Fibroblast of lung (primary cell): Measurements from ENCODE around the gene NKRF. TPM values are rescaled to one million over a fixed set of nuclear protein-coding genes. Genes with fewer than 3 reads are reported as not detected.

Experiments
- DNase-seq, 2 donors: peaks; one replicate each; pipeline versions ENCODE4 v3.0.0 to v3.0.0-alpha.2; 2010; ENCODE audit warnings: low read depth in 2 of 2
- H2AFZ ChIP-seq: 2 replicates; pipeline ENCODE4 v1.5.1; 2012; ENCODE audit warnings: low read length, control low read depth, inconsistent platforms
- H3K27ac ChIP-seq: 2 replicates; pipeline ENCODE4 v1.5.1; 2011; ENCODE audit warnings: low read length, control low read depth; ENCODE audit not compliant: insufficient read depth
- H3K27me3 ChIP-seq: 2 replicates; pipeline ENCODE4 v1.5.1; 2011; ENCODE audit warnings: mild to moderate bottlenecking, low read length; ENCODE audit not compliant: control insufficient read depth, insufficient read depth
- H3K36me3 ChIP-seq: 2 replicates; pipeline ENCODE4 v1.5.1; 2011; ENCODE audit warnings: low read length; ENCODE audit not compliant: control insufficient read depth, insufficient read depth
- H3K4me1 ChIP-seq: 2 replicates; pipeline ENCODE4 v1.5.1; 2011; ENCODE audit warnings: low read length; ENCODE audit not compliant: control insufficient read depth, insufficient read depth; ENCODE audit errors: extremely low read depth
- H3K4me2 ChIP-seq: 2 replicates; pipeline ENCODE4 v1.5.1; 2011; ENCODE audit warnings: low read length, control low read depth; ENCODE audit not compliant: insufficient read depth; ENCODE audit errors: extremely low read depth
- H3K4me3 ChIP-seq, 4 experiments: fragments of 200-600 bp in 1 of 4; sonication (generic) in 1 of 4; replicated peaks in 1 of 4; 2 replicates each; pipeline ENCODE4 v1.5.1; 2011 to 2016; ENCODE audit warnings: low read length in 4 of 4, low read depth in 3 of 4, mild to moderate bottlenecking in 3 of 4, control low read depth in 2 of 4, inconsistent platforms in 1 of 4, mixed read lengths in 1 of 4; ENCODE audit not compliant: insufficient read depth in 1 of 4; ENCODE audit errors: control extremely low read depth in 1 of 4
- H3K79me2 ChIP-seq: 2 replicates; pipeline ENCODE4 v1.5.1; 2012; ENCODE audit warnings: mild to moderate bottlenecking, low read length, inconsistent platforms; ENCODE audit not compliant: control insufficient read depth, insufficient read depth
- H3K9ac ChIP-seq: 2 replicates; pipeline ENCODE4 v1.5.1; 2011; ENCODE audit warnings: mild to moderate bottlenecking, low read length, control low read depth; ENCODE audit not compliant: insufficient read depth
- H3K9me3 ChIP-seq: 2 replicates; pipeline ENCODE4 v1.5.1; 2012; ENCODE audit warnings: low read depth, low read length; ENCODE audit not compliant: control insufficient read depth, insufficient read depth
- H4K20me1 ChIP-seq: 2 replicates; pipeline ENCODE4 v1.5.1; 2011; ENCODE audit warnings: low read length; ENCODE audit not compliant: control insufficient read depth, insufficient read depth; ENCODE audit errors: extremely low read depth
- CTCF ChIP-seq, 2 donors: IDR thresholded peaks in 1 of 2; conservative IDR thresholded peaks in 1 of 2; 1 replicate in 1 of 2; 2 replicates in 1 of 2; pipeline ENCODE4 v1.5.1; 2011 to 2012; ENCODE audit warnings: low read length in 2 of 2, control low read depth in 1 of 2, inconsistent platforms in 1 of 2, low read depth in 1 of 2, mild to moderate bottlenecking in 1 of 2
- EZH2 ChIP-seq: IDR thresholded peaks from 2 replicates; pipeline ENCODE4 v1.5.1; 2012; ENCODE audit warnings: low read length, control low read depth, mild to moderate bottlenecking; ENCODE audit errors: missing control alignments
- polyA plus RNA-seq, 2 donors: library from polyadenylated mRNA; depleted of rRNA in 1 of 2; stranded (reverse) in 1 of 2; unstranded in 1 of 2; fragments of >200 nt; gene quantifications; 2 replicates each; pipeline ENCODE4 v1.2.1, GENCODE V29; 2011 to 2012; ENCODE audit warnings: missing spikeins in 1 of 2
- total RNA-seq: library from RNA; depleted of rRNA; stranded (reverse); fragments of >200 nt; gene quantifications from 2 replicates; pipeline ENCODE4 v1.2.1, GENCODE V29; 2014

The NKRF gene
- total and polyA plus RNA-seq, 2 donors (not counting 1 experiment from before 2014, with no cell fraction given) = 4.1 to 7.1 TPM

- H2AFZ ChIP-seq = no peak overlapping the region
- H3K27ac ChIP-seq = no peak overlapping the region
- no peak for DNase-seq
- no peaks in the 10 kb centered on the region for H3K79me2 ChIP-seq
- no peaks in the 10 kb centered on the region for H3K36me3 ChIP-seq
- H3K9me3 ChIP-seq = no peaks in the 10 kb centered on the region
- TF ChIP-seq EZH2 = no peak
- no peak for TF ChIP-seq CTCF (conservative IDR thresholded peaks at IDR 0.05 in 1 of 2, IDR thresholded peaks at IDR 0.05 in 1 of 2; ENCODE audit: low read depth in 1 of 2, low read length in 2 of 2)
- no peaks in the 10 kb centered on the region for H3K27me3 ChIP-seq
- no peak overlapping the region for H3K4me2 ChIP-seq
- no peaks in the 10 kb centered on the region for H4K20me1 ChIP-seq
- H3K9ac ChIP-seq = no peak overlapping the region
- no peak overlapping the region for H3K4me3 ChIP-seq
- no peaks in the 10 kb centered on the region for H3K4me1 ChIP-seq
Measured at GRCh38 chrX:119635799-119636198, 29.6 kb upstream of the NKRF start.

GRCh38 chrX:119635179-119635578, 29.0 kb upstream of the NKRF start:
- Histone ChIP-seq H3K9me3 (no peaks in the 10 kb centered on the region), H3K27ac (no peak overlapping the region), H3K36me3 (no peaks in the 10 kb centered on the region), H3K9ac (no peak overlapping the region), H3K27me3 (no peaks in the 10 kb centered on the region), H3K4me2 (no peak overlapping the region), H3K4me3 (no peak overlapping the region), H3K4me1 (no peaks in the 10 kb centered on the region), H3K79me2 (no peaks in the 10 kb centered on the region), H2AFZ (no peak overlapping the region), H4K20me1 (no peaks in the 10 kb centered on the region)
- DNase-seq = no peak
- TF ChIP-seq CTCF (conservative IDR thresholded peaks at IDR 0.05 in 1 of 2, IDR thresholded peaks at IDR 0.05 in 1 of 2; ENCODE audit: low read depth in 1 of 2, low read length in 2 of 2) (no peak), EZH2 (no peak)

GRCh38 chrX:119625843-119626242, 19.6 kb upstream of the NKRF start:
- H4K20me1 ChIP-seq = no peaks in the 10 kb centered on the region
- no peak overlapping the region for H3K4me3 ChIP-seq
- H3K4me2 ChIP-seq = no peak overlapping the region
- no peak for TF ChIP-seq CTCF (conservative IDR thresholded peaks at IDR 0.05 in 1 of 2, IDR thresholded peaks at IDR 0.05 in 1 of 2; ENCODE audit: low read depth in 1 of 2, low read length in 2 of 2)
- no peak for TF ChIP-seq EZH2
- H3K9me3 ChIP-seq = no peaks in the 10 kb centered on the region
- no peak overlapping the region for H3K27ac ChIP-seq
- no peaks in the 10 kb centered on the region for H3K36me3 ChIP-seq
- no peak for DNase-seq
- H3K27me3 ChIP-seq = no peaks in the 10 kb centered on the region
- no peaks in the 10 kb centered on the region for H3K79me2 ChIP-seq
- H3K4me1 ChIP-seq = no peaks in the 10 kb centered on the region
- no peak overlapping the region for H2AFZ ChIP-seq
- no peak overlapping the region for H3K9ac ChIP-seq
